Cortex of kidney (tissue), 1 donor: ENCODE data around the gene CCIN.
"Not testable (repeated sequence)": the region's sequence is repeated elsewhere in the genome, so short reads cannot be mapped to it uniquely, and the experiment has no call there.

Experiments
- DNase-seq: peaks from one replicate; lab custom pipeline; 2025; lab: John Stamatoyannopoulos, UW

Gene CCIN

DNA sequence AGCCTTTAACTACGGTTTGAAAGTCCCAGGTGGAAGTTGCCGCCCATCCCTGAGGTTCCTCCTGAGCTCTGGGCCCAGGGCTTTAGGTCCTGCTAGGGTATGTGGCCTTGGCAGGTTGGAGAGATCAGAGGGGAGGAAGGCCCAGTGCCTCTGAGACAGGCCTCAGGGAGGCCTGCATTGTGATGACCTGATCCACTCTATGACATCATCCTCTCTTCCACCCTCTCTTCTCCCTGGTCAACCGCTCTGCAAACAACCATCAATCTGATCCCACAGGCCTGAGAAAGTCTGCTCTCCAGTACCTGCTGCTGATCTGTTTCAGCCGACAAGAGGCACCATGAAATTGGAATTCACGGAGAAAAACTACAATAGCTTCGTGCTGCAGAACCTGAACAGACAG is at the start of gene CCIN:
Gene CCIN, plus strand, starts transcription at position 223 of the 400 bp plus-strand sequence. Its CDS starts 115 bp downstream, at position 338.
- DNase-seq: no peak

DNA sequence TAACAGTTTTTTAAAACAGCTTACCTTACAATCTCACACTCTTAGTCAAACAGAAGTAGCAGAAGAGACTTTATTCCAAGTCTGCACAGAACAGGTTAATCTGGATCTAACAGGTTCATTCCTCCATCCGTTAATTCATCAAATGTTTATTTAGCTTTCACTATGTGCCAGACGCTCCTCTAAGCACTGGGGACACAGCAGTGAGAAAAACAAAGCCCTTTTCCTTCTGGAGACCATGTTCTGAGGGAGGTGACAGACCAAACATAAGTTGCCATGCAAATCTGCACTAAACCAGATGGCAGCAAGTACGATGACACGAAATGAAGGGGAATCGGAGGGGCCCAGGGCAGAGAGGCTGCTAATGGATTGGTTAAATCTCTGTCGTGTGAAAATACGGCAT is 49.7 kb upstream of the CCIN start:
- DNase-seq: no peak

DNA sequence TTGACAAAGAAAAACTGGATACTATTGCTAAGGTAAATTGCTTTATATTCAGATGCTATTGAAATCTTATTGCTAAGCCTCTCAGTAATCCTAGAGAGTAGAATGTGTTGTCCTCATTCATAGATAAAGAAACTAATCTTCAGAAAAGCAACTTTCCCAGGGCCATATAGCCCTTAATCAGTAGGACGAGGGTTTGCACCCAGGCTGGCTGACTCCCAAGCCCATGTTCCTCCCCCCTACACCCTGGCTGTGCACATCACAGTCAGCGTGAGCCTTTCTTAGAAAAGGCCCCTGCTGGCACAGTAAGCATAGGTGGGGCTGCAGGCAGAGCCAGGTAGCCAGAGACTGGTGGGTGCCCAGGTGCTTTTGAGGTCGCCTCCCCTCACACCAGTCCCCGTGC is 48.5 kb upstream of the CCIN start:
- no peak for DNase-seq

DNA sequence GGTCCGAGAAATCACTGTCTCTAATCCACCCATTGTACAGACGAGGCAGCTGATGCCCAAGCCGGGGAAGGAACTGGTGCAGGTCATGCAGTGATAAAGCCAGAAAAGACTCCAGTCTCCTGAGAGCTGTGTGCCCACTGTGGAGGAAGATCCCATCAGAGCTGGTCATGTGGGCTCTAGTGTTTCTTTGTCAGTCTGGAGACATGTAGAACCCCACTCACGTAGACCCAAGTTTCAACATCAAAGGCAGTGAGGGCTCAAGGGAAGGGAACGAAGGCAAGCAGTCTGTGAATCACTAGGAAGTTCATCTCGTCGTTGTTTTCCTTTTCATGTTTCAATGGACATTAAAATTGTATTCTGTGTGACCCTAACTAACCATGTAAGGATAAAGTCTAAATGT is 47.2 kb upstream of the CCIN start:
- DNase-seq: no peak

DNA sequence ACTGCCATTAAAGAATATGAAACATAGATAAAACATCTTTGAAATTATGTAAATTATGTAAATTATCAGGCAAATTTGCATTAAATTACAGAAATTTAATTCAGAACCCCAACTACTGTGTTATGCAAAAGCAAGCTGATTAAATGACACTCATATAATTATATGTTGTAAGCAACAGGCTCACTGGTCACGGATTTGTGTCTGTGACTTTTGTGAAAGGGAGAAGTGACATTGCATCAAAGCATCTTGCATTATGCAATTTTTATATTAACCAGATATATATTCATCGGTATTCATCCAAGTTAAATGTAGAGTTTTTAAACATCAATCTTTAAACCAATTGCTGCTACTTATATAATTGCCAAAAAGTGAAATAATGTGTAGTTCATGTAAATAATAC is 45.7 kb upstream of the CCIN start:
- DNase-seq: no peak

DNA sequence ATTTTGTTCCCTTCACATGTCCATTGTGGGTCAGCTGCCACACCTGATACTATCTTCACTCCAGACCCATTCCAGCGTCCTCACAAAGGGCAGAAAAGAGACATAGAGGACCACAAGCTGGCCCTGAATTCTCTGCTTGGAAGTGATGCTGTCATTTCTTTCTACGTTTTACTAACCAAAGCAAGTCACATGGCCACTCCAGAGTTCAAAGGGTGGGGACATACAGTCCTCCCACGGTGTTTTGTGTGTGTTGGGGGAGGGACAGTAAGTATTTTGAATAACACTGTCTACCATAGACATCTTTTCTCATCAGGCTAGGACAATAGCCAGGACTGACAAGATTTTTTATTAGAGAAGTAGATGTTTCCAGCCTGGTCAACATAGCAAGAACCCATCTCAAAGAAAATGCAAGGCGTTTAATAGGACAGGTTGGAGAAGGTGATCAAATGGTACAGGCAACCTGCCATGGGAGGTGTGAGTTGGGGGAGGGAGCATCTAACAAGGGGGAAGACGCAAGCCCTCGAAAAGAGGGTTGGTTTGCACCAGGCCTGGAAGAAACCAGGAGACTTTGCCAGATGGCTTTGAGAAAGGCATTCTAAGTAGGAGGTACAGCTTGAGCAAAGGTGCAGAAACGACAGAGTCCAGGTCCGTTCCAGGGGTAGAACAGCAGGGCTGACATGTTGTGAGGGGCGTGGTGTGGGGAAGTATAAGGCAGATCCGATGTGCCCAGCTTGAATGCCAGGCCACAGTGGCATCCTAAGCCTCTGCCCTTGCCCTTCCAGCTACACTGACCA is 43.9 kb upstream of the CCIN start:
- DNase-seq: no peak

DNA sequence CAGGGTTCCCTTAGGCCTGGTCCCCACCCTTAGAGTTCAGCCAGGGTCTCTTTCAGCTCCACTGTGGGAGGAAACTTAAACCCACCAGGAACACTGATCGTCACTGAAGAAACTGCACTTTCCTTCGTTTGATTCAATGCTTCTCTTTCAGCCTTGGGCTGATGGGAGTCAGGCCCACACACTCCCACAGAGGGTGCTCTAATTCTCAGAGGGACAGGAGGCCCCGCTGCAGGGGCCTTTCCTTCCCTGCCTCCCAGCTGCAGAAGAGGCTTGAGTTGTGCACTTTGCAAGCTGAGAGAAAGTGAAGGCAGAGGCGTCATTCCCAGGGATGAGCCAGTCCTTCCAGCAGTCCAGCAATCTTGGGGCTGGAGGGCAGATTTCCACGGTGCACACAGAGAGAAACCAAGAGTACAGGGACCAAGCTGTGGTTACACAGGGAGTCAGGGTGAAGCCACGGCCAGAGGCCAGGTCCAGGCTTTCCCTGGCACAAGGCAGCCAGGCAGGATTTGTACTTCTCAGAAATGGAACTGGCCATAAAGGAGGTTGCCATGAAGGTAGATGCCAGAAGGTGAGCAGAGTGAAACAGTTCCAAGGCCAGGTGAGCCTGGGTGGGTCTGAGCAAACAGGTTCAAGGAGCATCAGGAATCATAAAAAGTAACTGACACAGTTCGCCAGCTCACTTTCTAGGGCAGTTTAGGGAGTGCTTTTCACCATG is 43.0 kb upstream of the CCIN start:
- DNase-seq: no peak

DNA sequence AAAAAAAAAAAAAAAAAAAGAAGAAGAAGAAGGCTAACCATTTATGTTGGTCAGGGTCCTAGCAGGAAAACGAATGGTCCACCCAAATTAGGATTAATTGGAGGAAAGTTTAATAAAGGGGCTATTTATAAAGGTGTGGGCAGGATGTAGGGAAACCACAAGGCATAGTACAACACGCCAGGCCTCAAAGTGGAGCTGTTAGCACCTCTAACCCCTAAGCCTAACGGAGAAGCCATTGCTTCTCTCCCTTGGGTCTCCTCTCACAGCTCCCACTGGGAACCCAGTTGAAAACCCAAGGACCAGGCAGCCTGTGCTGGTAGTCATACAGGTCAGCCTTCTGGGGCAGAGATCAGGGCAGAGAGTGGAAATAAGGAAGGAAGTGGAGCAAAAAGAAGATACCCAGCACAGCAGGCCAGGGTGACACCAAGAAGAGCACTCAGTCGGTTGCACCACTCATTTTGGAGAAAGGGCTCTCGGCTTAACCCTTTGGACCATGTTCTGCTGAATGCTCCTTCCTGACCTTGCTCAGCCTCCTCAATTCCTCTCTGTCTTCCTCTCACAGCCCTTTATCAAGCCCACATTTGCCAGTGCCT is 41.4 kb upstream of the CCIN start:
- DNase-seq: no peak

DNA sequence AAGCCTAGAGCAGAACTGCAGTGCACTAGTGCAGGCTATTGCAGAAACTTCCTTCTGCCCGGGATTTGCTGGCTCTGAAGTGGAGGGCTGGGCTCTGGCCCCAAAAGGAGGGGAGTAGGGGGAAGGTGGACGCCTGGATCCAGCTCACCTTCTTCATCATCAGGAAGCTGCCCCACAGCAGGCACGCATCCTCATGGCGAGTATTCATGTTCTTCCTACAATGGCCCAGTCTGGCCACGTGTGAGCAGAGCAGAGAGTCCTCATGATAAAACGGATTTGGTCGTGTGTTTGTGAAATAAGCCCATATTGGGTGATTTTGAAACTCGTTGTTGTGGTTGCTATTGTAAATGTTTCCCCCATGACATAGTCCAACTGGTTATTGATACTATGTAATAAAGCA is 40.8 kb upstream of the CCIN start:
- DNase-seq: no peak

DNA sequence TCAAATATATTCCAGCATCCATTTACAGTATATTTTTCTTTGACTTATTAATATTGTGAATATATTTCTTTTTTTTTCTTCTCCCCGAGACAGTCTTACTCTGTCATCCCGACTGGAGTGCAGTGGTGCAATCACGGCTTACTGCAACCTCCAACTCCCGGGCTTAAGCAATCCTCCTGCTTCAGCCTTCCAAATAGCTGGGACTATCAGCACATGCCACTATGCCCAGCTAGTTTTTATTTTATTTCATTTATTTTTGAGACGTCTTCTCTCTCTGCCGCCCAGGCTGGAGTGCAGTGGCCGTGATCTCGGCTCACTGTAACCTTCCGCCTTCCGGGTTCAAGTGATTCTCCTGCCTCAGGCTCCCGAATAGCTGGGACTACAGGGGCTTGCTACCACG is 40.0 kb upstream of the CCIN start:
- DNase-seq: no peak

DNA sequence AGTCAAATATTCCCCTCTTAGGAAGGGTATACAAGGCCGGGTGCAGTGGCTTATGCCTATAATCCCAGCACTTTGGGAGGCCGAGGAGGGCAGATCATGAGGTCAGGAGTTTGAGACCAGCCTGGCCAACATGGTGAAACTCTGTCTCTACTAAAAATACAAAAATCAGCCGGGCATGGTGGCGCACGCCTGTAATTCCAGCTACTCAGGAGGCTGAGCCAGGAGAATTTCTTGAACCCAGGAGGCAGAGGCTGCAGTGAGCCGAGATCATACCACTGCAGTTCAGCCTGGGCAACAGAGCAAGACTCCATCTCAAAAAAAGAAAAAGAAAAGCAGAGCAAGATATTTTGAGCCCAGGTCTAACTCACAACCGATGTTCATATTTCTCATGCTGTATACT is 37.5 kb upstream of the CCIN start:
- not testable (repeated sequence) for DNase-seq

DNA sequence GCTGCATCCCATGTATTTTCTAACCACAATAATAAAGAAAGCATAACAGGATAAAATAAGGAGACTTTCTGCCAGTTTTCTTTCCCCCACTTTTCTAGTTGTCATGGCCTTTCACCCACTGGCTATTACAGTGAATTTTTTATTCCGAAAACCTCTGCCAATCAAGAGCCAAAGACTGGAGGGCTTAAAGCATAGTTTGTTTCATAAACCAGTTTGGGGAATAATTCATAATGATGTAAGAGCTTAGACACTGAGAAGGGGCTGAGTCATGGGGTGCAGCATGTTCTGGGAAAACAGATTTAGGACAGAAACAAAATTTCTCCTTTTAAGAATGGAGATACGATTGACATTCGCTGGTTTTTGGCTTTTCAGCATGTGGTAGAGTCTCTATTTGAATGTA is 37.1 kb upstream of the CCIN start:
- no peak for DNase-seq

DNA sequence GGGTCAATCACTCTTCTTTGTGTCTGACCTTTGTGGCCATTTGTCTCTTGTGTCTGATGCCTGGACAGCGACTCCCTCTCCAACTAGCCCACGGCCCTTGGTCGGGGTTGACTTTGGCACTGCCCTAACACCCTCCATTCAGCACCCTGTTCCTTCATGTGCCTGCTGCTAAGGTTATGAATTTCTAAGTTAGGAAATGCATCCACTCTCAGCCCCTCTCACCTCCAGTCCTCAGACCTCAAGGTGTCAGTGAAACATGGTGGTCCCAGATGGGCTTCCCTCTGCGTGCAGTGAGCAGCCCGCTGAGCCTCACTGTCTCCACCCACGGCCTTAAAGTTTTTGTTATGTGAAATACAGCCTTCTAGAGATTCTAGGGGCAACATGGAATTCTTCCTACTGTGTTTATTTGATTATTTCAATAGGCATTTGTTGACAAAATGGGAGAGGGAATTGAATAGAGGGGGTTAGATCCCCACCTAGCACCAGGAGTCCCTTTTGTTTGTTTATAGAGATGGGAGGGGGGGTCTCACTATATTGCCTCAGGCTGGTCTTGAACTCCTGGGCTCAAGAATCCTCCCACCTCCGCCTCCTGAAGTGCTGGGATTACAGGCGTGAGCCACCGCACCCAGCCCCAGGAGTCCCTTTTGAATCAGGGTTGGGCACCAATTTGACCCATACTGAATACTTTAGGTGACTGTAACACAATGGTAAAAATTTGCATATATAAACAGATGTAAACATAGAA is 34.3 kb upstream of the CCIN start:
- no peak for DNase-seq

DNA sequence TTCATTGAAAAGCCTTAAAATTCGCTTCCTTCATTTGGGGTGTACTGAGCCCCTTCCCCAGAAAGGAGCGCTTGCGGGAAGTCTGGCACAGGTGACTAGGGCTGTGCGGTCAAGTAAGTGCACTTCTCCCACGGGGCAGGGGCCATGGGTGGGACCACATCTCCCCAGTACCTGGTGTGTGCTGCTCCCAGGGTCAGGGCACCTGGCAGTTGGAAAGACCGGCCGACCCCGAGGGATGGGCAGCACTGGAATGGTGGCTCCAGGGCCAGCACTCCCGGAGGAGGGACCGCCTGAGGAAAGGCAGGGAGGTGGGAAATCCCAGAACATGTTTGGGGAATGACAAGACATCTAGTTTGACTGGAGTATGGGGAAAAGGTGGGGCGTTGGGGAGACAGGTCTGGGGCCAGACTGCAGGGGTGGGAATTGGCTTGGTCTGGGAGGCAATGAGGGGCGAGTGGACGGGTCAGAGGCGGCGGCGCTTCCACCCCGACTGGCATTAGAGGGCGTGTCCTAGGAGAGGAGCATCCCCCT is 33.4 kb upstream of the CCIN start:
- no peak for DNase-seq

DNA sequence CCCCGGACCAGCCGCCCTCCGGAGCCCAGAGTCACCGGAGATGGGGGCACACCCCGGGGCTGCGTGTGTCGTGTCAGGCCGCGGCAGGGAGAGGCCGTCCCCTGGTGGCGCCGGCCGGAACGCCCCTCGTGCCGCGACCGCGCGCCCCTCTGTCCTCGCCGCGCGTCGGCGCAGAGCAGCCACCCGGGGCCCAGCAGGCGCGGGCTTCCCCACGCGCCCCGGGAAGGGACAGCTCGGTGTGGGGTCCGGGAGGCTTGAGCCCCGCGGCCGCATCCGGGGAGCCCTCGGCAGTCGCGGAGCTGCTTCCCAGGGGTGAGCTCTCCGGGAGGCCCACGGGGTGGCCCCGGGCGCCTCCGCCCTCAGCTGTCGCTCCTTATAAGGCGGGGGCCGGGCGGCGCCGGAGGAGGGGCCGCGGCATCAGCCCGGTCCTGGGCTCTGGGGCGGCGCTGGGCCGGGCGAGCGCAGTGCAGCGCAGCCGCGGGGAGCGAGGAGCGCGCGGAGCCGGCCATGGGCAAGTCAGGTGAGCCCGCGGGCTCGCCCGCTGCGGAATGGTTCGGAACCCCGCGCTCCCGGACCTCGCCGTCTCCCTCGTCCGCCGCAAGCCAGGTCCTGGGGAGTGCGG is 32.8 kb upstream of the CCIN start, which contains the start of gene GLIPR2:
Gene GLIPR2, plus strand, starts transcription at position 462 of the 622 bp plus-strand sequence. Its CDS starts 46 bp downstream, at position 508.
- no peak for DNase-seq

DNA sequence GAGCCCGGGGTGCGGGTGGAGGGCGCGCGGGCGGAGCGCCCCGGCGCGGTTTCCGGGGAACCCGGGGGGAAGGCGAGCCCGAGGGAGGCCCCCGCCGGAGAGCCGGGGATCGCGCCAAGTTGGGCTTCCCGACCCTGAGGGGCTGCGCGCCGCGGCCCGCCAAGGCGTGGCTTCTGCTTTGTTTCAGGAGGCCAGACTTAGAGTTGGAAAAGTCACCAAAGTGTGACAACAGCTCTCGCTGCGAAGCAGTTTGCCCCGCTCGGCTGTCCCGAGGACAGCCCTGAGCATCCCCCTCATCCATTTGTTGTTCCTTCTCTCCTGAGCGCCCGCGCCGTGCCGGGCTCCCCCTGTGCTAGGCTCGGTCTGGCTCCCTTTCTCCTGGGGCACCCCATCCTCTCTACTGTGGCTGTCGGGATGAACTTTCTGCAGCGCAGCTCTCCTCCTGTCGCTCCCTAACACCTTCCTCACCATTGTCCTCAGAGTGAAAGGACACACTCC is 32.2 kb upstream of the CCIN start:
- no peak for DNase-seq

DNA sequence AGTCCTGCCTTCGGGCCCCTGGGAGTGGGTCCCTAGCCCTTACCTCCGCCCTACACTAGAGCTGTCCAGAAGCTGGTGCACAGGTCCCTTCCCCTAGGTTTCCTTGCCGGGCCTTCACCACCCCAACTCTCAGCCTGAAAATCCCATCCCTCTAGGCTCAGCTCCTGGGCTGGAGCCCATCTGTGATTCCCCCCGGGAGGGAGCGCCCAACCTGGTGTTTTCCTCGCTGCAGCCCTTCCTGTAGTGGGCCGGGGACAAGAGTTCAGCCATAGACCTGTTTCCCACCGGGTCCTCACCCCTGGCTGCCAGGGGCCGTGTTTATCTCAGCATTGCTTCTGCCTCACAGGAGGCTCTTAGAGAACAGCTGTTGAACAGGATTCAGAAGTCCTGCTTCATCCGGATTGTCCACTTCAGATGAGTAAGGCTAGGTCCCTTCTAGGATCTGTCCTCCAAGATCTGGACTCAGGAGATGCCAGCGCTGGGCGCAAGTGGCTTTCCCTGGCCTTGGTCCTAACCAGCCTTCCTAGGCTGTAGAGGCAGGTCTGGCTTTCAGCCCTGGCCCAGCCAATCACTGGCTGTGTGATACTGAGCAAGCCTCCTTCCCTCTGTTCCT is 31.7 kb upstream of the CCIN start:
- DNase-seq: no peak

DNA sequence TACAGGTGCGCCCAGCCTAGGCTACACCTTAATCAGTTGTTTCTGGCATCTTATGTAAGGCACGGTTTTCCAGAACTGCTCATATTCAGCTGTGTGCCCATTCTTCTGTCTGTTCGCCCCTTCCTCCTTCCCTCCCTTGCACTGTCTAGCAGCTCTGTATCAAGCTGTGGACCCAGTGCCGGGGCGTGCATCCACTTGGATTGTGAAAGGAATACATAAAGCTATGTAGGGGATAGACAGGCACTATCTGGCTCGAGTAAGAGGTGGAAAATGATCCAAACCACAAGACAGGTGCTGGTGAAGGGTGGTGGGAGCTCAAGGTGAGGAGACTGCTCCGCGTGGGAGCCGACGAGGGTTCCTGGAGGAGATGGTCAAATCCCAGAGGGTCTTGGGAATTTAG is 30.7 kb upstream of the CCIN start:
- no peak for DNase-seq

DNA sequence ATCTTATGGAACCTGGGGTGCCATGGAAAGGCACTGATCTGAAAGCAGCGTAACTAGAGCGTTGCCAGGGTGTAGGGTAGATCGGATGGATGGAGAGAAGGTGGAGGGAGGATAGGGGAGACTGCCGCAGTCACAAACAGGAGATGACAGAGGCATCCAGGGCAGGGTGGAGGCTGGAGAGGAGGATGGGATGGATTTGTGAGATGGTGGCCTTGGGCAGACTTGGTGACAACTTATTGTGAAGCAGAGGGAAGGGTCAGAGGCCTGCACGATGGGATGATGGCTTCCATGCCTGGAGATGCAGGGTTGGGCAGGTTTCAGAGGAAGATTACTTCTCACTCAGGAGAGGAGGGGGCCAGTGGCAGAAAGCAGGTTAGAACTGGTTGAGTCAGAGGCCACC is 30.3 kb upstream of the CCIN start:
- DNase-seq: no peak

DNA sequence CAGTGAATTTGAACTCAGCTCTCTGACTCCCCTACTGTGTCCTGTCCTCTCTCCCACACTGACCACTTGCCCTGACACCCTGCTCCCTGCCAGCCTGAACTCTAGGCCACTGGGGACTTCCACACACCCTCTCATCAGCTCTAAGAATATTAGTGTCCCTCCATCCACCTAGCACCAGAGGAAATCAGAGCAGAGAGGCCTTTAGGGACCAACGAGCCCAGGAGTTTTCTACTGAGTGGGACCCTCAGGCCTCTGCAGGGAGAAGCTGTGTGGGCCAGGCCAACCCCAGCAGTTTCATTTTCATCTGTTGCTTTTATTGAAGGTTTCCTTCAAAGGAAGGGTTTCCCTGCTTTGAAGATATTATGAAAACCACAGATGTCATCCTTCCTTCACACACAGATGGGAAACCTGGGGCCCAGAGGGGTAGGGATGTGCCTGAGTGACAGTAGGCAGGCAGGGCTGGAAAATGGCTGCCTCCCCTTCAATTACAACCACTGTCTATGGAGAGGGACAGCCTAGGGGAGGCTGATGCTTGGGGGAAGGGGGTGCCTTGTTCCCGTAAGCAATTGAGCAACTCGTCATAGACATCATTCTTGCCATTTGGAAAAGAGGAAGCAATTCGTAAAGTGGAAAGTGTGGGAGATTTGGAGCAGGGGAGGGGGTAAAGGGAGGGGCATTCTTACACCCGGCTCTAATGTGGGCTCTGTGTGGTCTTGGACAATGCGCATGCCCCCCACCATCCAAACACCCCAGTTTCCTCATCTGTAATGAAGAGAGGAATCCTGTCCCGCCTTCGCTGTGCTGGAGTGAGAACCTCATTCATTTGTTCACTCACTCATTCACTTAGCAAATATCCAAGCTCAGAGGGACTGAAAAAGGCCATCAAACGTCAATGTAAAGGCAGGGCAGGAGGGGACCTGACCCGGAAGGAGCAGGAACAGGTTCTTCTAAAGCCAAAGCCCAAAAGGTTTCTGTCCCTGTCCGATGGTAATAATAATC is 28.8 kb upstream of the CCIN start:
- no peak for DNase-seq
